Measurements from ENCODE around the gene MRFAP1. TPM values are rescaled to one million over a fixed set of nuclear protein-coding genes. Genes with fewer than 3 reads are reported as not detected.

MRFAP1 gene
- total RNA-seq, 2 experiments from 2014 or later: 123 to 128 TPM

GRCh38 chr4:6687947-6688878 is 47.7 kb downstream of the MRFAP1 start:
- ATAC-seq (ENCODE audit: low read depth): no peak
- Mint-ChIP-seq H3K36me3 (peaks cover 15% of the 10 kb centered on the region), H3K4me1 (peaks cover 59% of the 10 kb centered on the region), H3K27me3 (no peaks in the 10 kb centered on the region), H3K27ac (peak overlapping the region; percentile 92), H3K4me3 (peak overlapping the region; percentile 87), H3K9me3 (no peaks in the 10 kb centered on the region)
- POLR2A ChIA-PET: interaction anchor here (1.0 to 10.6 kb wide), 8 partner anchors 8 to 48 kb away, joined by 4 to 199 read pairs (median 24); partner anchors contain the start of genes BLOC1S4, MRFAP1 and MRFAP1L1
- DNase-seq: no peak

DNA sequence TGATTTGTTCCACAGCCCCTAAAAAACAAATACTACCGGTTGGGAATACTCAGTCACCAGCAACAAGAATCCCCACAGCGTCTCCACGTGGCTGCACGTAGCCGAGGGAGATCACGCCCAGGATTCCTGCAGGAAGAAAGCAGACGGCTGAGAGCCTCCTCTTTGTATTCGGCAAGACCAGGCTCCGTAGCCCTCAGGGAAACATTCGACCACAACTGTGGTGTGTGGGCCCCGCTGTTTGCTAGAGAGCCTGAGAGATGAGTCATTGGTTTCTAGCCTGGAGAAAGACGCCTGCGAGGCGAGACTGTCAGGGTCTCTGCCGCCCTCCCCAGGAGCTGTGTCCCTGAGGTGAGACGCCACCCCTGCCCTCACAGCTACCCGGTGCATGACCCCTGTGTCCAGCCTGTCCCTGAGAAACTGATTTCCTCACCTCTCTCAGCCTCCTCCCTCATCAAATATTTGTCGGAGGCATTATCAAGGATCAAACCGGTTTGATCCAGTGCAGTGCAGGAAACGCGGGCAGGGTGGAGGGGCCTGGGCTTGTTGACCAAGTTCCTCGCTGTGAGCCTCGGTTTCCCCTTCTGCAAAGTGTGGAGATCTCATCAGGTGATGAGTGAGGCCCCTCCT is 48.5 kb downstream of the MRFAP1 start:
- H3K4me3 Mint-ChIP-seq: peak overlapping the region; percentile 87
- POLR2A ChIA-PET: interaction anchor here (0.6 to 10.6 kb wide), 7 partner anchors 11 to 489 kb away, joined by 3 to 199 read pairs (median 28); partner anchors contain the start of genes BLOC1S4, MRFAP1 and MRFAP1L1
- ATAC-seq (ENCODE audit: low read depth): peak; percentile 77
- H3K27ac Mint-ChIP-seq: peak overlapping the region; percentile 92
- no peaks in the 10 kb centered on the region for H3K9me3 Mint-ChIP-seq
- H3K27me3 Mint-ChIP-seq: no peaks in the 10 kb centered on the region
- H3K36me3 Mint-ChIP-seq: peaks cover 15% of the 10 kb centered on the region
- peak; percentile 82 for DNase-seq
- peaks cover 61% of the 10 kb centered on the region for H3K4me1 Mint-ChIP-seq

- peak overlapping the region; percentile 87 for H3K4me3 Mint-ChIP-seq
- H3K4me1 Mint-ChIP-seq: peaks cover 63% of the 10 kb centered on the region
- H3K36me3 Mint-ChIP-seq: peaks cover 15% of the 10 kb centered on the region
- POLR2A ChIA-PET: interaction anchor here (0.6 to 10.6 kb wide), 7 partner anchors 10 to 490 kb away, joined by 3 to 199 read pairs (median 28); partner anchors contain the start of genes BLOC1S4, MRFAP1 and MRFAP1L1
- no peaks in the 10 kb centered on the region for H3K27me3 Mint-ChIP-seq
- ATAC-seq (ENCODE audit: low read depth) (no peak), DNase-seq (peak; percentile 58)
- H3K9me3 Mint-ChIP-seq: no peaks in the 10 kb centered on the region
- H3K27ac Mint-ChIP-seq: peak overlapping the region; percentile 92
Observed at GRCh38 chr4:6689506-6689960, 49.0 kb downstream of the MRFAP1 start.

Other genes starting within 250 kb of the MRFAP1 start
- not detected for gene PPP2R2C, start 168.1 kb upstream of the MRFAP1 start, total RNA-seq
- 10 to 100 TPM; 36.0 to 38.2 TPM for gene MAN2B2, start 65.5 kb upstream of the MRFAP1 start, total RNA-seq
- 1 to 10 TPM in 1 of 2 experiments, not detected in 1; 1.5 TPM for gene S100P, start 53.2 kb downstream of the MRFAP1 start, total RNA-seq
- 10 to 100 TPM; 74.6 to 80.0 TPM for gene MRFAP1L1, start 69.2 kb downstream of the MRFAP1 start, total RNA-seq
- gene BLOC1S4, start 75.5 kb downstream of the MRFAP1 start, total RNA-seq: 10 to 100 TPM; 23.9 to 24.3 TPM
- gene KIAA0232, start 142.0 kb downstream of the MRFAP1 start, total RNA-seq: 10 to 100 TPM; 21.5 to 23.9 TPM